Measurements from ENCODE around the gene NKX2-4. TPM values are rescaled to one million over a fixed set of nuclear protein-coding genes. Genes with fewer than 3 reads are reported as not detected.
"Not testable (repeated sequence)": the region's sequence is repeated elsewhere in the genome, so short reads cannot be mapped to it uniquely, and the experiment has no call there.

The NKX2-4 gene
- total and polyA plus RNA-seq, 4 donors = not detected

- WGBS, 2 donors = 72 to 86% methylated on average over 3 of the region's 3 CpGs
Observed at GRCh38 chr20:21430020-21430419, 32.7 kb upstream of the NKX2-4 start.

GRCh38 chr20:21424846-21425245 is 27.5 kb upstream of the NKX2-4 start:
- DNase-seq (no peak), ATAC-seq (ENCODE audit: insufficient read depth, low FRiP score) (no peak)
- H3K27ac ChIP-seq (ENCODE audit: low read depth in 1 of 2, low read length in 1 of 2) = no peak overlapping the region
- H3K4me1 ChIP-seq (ENCODE audit: control insufficient read depth in 5 of 5, insufficient read depth in 5 of 5, low read length in 5 of 5) = no peaks in the 10 kb centered on the region
- H3K4me3 ChIP-seq = no peak overlapping the region
- no peaks in the 10 kb centered on the region for H3K27me3 ChIP-seq (ENCODE audit: control insufficient read depth in 3 of 3, insufficient read depth in 3 of 3, low read length in 2 of 3)
- H3K9me3 ChIP-seq (ENCODE audit: control insufficient read depth in 4 of 4, insufficient read depth in 3 of 4, low read length in 3 of 4) = peaks cover 0 to 24% (median 17%) of the 10 kb centered on the region in 4 donors
- TF ChIP-seq CTCF (IDR thresholded peaks at IDR 0.05; ENCODE audit: control extremely low read depth, extremely low read depth) = no peak
- no peaks in the 10 kb centered on the region for H3K36me3 ChIP-seq (ENCODE audit: control insufficient read depth in 4 of 4, insufficient read depth in 4 of 4, low read length in 4 of 4)
- no peak overlapping the region for H3K9ac ChIP-seq (ENCODE audit: insufficient read depth in 1 of 2, low read length in 2 of 2)
- WGBS, 2 donors = 76 to 77% methylated on average over 4 of the region's 4 CpGs

More at GRCh38 chr20:21430020-21430419, 32.7 kb upstream of the NKX2-4 start:
- Histone ChIP-seq H3K4me3 (no peak overlapping the region), H3K9ac (ENCODE audit: insufficient read depth in 1 of 2, low read length in 2 of 2) (no peak overlapping the region), H3K36me3 (ENCODE audit: control insufficient read depth in 4 of 4, insufficient read depth in 4 of 4, low read length in 4 of 4) (no peaks in the 10 kb centered on the region), H3K27me3 (ENCODE audit: control insufficient read depth in 3 of 3, insufficient read depth in 3 of 3, low read length in 2 of 3) (peaks cover 0 to 3% (median 0%) of the 10 kb centered on the region in 3 donors), H3K27ac (ENCODE audit: low read depth in 1 of 2, low read length in 1 of 2) (no peak overlapping the region), H3K9me3 (ENCODE audit: control insufficient read depth in 4 of 4, insufficient read depth in 3 of 4, low read length in 3 of 4) (peaks cover 0 to 12% (median 5%) of the 10 kb centered on the region in 4 donors), H3K4me1 (ENCODE audit: control insufficient read depth in 5 of 5, insufficient read depth in 5 of 5, low read length in 5 of 5) (no peaks in the 10 kb centered on the region)
- no peak for ATAC-seq (ENCODE audit: insufficient read depth, low FRiP score)
- no peak for DNase-seq
- no peak for TF ChIP-seq CTCF (IDR thresholded peaks at IDR 0.05; ENCODE audit: control extremely low read depth, extremely low read depth)

GRCh38 chr20:21423712-21424111 is 26.4 kb upstream of the NKX2-4 start:
- H3K9ac ChIP-seq (ENCODE audit: insufficient read depth in 1 of 2, low read length in 2 of 2); H3K27me3 ChIP-seq (ENCODE audit: control insufficient read depth in 3 of 3, insufficient read depth in 3 of 3, low read length in 2 of 3); ATAC-seq (ENCODE audit: insufficient read depth, low FRiP score); DNase-seq; H3K4me1 ChIP-seq (ENCODE audit: control insufficient read depth in 5 of 5, insufficient read depth in 5 of 5, low read length in 5 of 5); H3K36me3 ChIP-seq (ENCODE audit: control insufficient read depth in 4 of 4, insufficient read depth in 4 of 4, low read length in 4 of 4); H3K4me3 ChIP-seq; H3K27ac ChIP-seq (ENCODE audit: low read depth in 1 of 2, low read length in 1 of 2): not testable (repeated sequence)
- WGBS, 2 donors = 92 to 97% methylated on average over 1 of the region's 1 CpG
- H3K9me3 ChIP-seq (ENCODE audit: control insufficient read depth in 4 of 4, insufficient read depth in 3 of 4, low read length in 3 of 4) = peaks cover 0 to 24% (median 17%) of the 10 kb centered on the region in 4 donors

- peaks cover 0 to 24% (median 17%) of the 10 kb centered on the region in 4 donors for H3K9me3 ChIP-seq (ENCODE audit: control insufficient read depth in 4 of 4, insufficient read depth in 3 of 4, low read length in 3 of 4)
- no peak for TF ChIP-seq CTCF (IDR thresholded peaks at IDR 0.05; ENCODE audit: control extremely low read depth, extremely low read depth)
- H3K36me3 ChIP-seq (ENCODE audit: control insufficient read depth in 4 of 4, insufficient read depth in 4 of 4, low read length in 4 of 4) = no peaks in the 10 kb centered on the region
- H3K4me3 ChIP-seq = no peak overlapping the region
- no peak overlapping the region for H3K27ac ChIP-seq (ENCODE audit: low read depth in 1 of 2, low read length in 1 of 2)
- ATAC-seq (ENCODE audit: insufficient read depth, low FRiP score) (no peak), DNase-seq (no peak)
- H3K27me3 ChIP-seq (ENCODE audit: control insufficient read depth in 3 of 3, insufficient read depth in 3 of 3, low read length in 2 of 3) = no peaks in the 10 kb centered on the region
- no peaks in the 10 kb centered on the region for H3K4me1 ChIP-seq (ENCODE audit: control insufficient read depth in 5 of 5, insufficient read depth in 5 of 5, low read length in 5 of 5)
- no peak overlapping the region for H3K9ac ChIP-seq (ENCODE audit: insufficient read depth in 1 of 2, low read length in 2 of 2)
- 92 to 96% methylated on average over 4 of the region's 4 CpGs for WGBS, 2 donors
Observed at GRCh38 chr20:21421601-21422236, 24.4 kb upstream of the NKX2-4 start.

- not testable (repeated sequence) for ATAC-seq (ENCODE audit: insufficient read depth, low FRiP score); H3K36me3 ChIP-seq (ENCODE audit: control insufficient read depth in 4 of 4, insufficient read depth in 4 of 4, low read length in 4 of 4); H3K4me1 ChIP-seq (ENCODE audit: control insufficient read depth in 5 of 5, insufficient read depth in 5 of 5, low read length in 5 of 5); H3K4me3 ChIP-seq; DNase-seq; H3K9ac ChIP-seq (ENCODE audit: insufficient read depth in 1 of 2, low read length in 2 of 2); H3K27ac ChIP-seq (ENCODE audit: low read depth in 1 of 2, low read length in 1 of 2); H3K27me3 ChIP-seq (ENCODE audit: control insufficient read depth in 3 of 3, insufficient read depth in 3 of 3, low read length in 2 of 3)
- WGBS, 2 donors = 69 to 85% methylated on average over 2 of the region's 2 CpGs
- H3K9me3 ChIP-seq (ENCODE audit: control insufficient read depth in 4 of 4, insufficient read depth in 3 of 4, low read length in 3 of 4) = peaks cover 0 to 15% (median 5%) of the 10 kb centered on the region in 4 donors
Observed at GRCh38 chr20:21419147-21419546, 21.8 kb upstream of the NKX2-4 start.

GRCh38 chr20:21413996-21414395 is 16.7 kb upstream of the NKX2-4 start:
- not testable (repeated sequence) for H3K9me3 ChIP-seq (ENCODE audit: control insufficient read depth in 4 of 4, insufficient read depth in 3 of 4, low read length in 3 of 4); H3K36me3 ChIP-seq (ENCODE audit: control insufficient read depth in 4 of 4, insufficient read depth in 4 of 4, low read length in 4 of 4); H3K9ac ChIP-seq (ENCODE audit: insufficient read depth in 1 of 2, low read length in 2 of 2); H3K4me3 ChIP-seq; H3K27me3 ChIP-seq (ENCODE audit: control insufficient read depth in 3 of 3, insufficient read depth in 3 of 3, low read length in 2 of 3); H3K4me1 ChIP-seq (ENCODE audit: control insufficient read depth in 5 of 5, insufficient read depth in 5 of 5, low read length in 5 of 5); DNase-seq; ATAC-seq (ENCODE audit: insufficient read depth, low FRiP score); H3K27ac ChIP-seq (ENCODE audit: low read depth in 1 of 2, low read length in 1 of 2)
- WGBS, 2 donors = 33 to 41% methylated on average over 3 of the region's 3 CpGs
